Stimulated activated CD8-positive, alpha-beta memory T cell treated with anti-CD3 and anti-CD28 coated beads, Interleukin-7, amount 100 ng/mL, for 1 hour (primary cell): ENCODE results near the gene ELMO2.

Source experiments
- DNase-seq, 2 donors: peaks; one replicate each; pipeline ENCODE4 v3.0.0-alpha.2; 2020; ENCODE audit warnings: low read depth in 2 of 2

The ELMO2 gene, protein sequence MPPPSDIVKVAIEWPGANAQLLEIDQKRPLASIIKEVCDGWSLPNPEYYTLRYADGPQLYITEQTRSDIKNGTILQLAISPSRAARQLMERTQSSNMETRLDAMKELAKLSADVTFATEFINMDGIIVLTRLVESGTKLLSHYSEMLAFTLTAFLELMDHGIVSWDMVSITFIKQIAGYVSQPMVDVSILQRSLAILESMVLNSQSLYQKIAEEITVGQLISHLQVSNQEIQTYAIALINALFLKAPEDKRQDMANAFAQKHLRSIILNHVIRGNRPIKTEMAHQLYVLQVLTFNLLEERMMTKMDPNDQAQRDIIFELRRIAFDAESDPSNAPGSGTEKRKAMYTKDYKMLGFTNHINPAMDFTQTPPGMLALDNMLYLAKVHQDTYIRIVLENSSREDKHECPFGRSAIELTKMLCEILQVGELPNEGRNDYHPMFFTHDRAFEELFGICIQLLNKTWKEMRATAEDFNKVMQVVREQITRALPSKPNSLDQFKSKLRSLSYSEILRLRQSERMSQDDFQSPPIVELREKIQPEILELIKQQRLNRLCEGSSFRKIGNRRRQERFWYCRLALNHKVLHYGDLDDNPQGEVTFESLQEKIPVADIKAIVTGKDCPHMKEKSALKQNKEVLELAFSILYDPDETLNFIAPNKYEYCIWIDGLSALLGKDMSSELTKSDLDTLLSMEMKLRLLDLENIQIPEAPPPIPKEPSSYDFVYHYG

GRCh38 chr20:46406200-46406985 is at the start of gene ELMO2:
TSS of gene ELMO2 (minus strand) at chr20:46406615. CDS start at chr20:46394482, 12,133 bp downstream.
- DNase-seq: peak; percentile 88 to 90

- DNase-seq: no peak
Observed at GRCh38 chr20:46455729-46456128, 49.3 kb upstream of the ELMO2 start.

DNA sequence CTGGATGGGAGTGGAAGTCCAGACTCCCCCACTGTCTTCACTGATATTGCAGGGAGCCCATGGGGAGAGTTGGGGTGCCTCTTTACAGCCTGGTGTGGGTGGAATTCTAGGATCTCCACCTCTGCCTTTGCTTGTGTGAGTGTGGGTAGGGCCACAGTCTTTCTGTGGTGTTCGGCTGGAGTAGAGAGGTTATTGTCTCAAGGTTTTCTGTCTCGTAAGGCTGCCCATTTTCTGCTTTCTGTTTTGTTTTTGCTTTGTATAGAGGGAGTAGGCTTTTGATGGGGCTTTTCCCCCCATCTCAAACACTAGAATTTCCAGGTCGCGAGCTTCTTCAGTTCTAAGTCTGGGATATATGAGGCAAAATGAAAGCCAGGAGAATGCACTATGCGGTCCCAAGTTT is 40.4 kb upstream of the ELMO2 start:
- no peak for DNase-seq

- no peak for DNase-seq
Observed at GRCh38 chr20:46439837-46440236, 33.4 kb upstream of the ELMO2 start.

GRCh38 chr20:46438156-46438750 is 31.8 kb upstream of the ELMO2 start:
- DNase-seq: no peak

DNA sequence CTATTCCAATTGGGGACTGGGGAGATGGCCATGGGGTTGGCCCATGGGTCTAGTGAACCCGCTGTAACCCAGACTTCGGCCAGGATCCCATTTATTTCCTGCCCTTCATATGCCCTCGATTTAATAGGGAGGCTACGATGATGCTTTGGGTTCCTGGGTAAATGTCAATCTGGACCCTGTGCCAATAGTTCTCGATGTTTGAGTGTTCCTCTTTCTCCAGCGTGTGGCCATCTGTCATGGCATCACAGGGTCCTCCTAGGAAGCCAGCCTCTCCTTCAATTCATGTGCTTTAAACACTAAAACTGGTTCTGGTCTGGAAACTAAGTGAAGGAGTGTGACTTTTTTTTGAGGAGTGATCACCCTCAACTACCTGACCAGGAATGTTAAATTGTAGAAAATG is 28.7 kb upstream of the ELMO2 start:
- DNase-seq: no peak

DNA sequence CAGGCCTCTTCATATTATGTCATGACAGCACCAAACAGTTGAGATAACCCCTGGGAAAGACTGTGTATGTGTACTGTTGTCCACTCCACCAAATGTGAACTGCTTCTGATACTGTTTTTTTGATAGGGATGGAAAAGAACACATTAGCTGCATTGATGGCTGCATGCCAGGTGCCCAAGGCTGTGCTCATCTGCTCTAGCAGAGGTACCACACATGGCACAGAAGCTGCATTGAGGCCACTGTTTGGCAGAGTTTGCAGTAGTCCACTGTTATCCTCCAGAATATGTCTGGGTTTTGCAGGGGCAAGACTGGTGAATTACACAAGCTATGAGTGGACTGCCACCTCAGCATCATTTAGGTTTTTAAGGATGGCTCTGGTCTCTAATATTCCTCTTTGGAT is 28.2 kb upstream of the ELMO2 start:
- DNase-seq: no peak

GRCh38 chr20:46433051-46433450 is 26.6 kb upstream of the ELMO2 start:
- DNase-seq: no peak

DNA sequence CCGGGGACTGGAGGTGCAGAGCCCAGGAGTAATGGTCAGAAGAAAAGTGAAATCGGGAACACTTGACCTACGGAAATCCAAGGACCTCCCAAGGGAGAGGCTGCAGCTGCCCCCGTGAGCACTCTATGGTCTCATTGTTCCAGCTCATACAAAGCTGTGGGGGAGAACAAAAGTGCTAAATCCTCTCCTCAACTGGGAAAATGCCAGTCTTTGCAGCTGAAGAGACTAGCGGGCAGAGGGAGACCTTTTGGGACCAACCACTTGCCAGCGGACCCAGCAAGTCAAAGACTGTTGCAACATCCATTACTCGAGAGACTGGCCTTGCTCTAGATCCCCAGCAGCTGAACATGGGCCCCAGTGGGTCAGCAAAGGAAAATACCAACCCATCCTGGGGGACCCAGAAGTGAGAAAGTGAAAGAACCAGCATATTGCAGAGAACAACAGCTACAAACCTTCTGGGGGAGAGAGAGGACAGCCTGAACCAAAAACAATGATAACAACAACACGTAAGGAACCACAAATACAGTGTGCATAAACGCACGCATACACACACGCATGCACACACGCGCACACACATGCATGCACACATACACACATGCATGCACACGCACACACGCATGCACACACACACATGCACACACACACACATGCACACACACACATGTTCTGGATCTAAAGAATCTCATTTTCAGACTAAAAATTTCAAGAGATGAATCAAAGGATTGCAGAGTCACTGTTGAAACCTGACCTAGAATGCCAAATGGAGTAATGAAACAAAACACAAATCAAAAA is 24.7 kb upstream of the ELMO2 start:
- DNase-seq: no peak

DNA sequence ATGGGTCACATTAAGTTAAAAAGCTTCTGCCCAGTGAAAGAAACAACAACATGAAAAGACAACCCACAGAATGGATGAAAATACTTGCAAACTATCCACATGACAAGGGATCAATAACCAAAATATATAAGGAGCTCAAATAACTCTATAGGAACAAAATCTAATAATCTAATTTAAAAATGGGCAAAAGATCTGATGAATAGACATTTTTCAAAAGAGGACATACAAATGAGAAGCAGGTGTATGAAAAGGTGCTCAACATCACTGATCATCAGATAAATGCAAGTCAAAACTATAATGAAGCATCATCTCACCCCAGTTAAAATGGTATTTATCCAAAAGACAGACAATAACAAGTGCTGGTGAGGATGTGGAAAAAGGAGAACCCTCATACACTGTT is 21.0 kb upstream of the ELMO2 start:
- DNase-seq: no peak

- no peak for DNase-seq
Observed at GRCh38 chr20:46423882-46424482, 17.6 kb upstream of the ELMO2 start.

DNA sequence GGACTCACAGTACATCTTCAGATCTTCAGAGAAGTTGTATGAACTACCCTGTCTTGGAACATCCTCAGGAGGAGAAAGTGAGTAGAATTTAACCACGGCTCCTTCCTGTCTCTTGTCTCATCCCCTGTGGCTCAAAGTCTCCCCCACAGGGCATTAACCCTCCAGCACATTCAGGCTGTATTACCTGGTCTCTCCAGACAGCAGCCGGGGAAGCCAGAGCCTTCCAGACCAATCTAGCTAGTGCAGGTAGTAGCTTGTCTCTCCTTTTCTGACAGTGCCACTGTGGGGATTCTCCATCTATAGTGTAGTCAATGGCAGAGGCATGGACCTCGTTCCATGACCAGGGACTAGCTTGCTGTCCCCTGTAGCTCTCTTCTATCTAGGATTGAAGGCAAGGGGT is 16.9 kb upstream of the ELMO2 start:
- no peak for DNase-seq

GRCh38 chr20:46420878-46421277 is 14.5 kb upstream of the ELMO2 start:
- DNase-seq: no peak

DNA sequence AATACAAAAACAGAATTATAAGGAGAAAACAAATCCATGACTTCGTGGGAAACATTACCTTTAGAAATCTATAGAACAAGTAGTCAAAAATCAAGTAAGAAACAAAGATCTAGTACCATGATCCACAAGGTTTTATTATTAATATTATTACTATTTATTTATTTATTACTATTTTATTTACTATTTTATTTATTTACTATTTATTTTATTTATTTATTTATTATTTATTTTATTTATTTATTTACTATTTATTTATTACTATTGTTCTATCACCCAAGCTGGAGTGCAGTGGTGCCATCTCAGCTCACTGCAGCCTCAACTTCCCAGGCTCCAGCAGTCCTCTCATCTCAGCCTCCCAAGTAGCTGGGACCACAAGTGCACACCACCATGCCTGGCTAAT is 13.5 kb upstream of the ELMO2 start:
- no peak for DNase-seq

DNA sequence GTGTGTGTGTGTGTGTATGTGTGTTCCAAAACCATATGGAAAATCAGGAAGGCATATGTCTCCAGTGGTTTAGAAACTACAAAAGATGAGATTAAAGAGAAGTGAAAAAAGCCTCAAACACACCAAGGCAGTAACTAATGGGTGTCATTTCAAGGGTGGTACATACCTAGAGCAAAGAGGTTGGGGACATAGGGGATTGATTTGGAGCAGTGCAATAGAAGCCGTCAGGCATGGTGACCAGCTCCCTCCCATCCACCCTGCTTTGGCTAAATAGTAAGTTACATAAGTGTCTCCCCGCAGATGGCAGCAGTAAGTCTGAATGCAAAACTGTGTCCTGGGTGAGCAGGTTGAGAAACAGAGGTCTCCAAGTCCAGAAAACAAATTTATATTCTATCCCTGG is 10.4 kb upstream of the ELMO2 start:
- no peak for DNase-seq

- DNase-seq: no peak
Observed at GRCh38 chr20:46416421-46416820, 10.0 kb upstream of the ELMO2 start.

- DNase-seq: no peak
Observed at GRCh38 chr20:46415773-46416172, 9.4 kb upstream of the ELMO2 start.

DNA sequence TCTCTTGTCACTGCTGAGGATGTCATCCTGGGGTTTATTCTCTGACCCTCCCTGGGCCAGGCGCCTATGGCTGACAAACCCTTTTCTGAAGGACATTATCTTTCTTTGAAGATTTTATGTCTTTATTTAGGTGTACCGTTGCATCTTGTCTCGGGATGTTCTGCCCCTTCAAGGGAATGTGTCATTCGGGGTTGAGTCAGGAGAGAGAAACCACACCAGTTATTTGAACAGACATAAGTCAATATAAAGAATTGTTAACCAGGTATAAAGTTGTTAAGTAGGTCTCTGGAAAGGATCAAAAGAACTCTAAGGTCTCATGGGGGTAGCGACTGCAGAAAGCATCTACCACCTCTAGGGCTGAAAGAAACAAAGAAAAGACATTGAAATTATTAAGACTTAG is 8.2 kb upstream of the ELMO2 start:
- no peak for DNase-seq

DNA sequence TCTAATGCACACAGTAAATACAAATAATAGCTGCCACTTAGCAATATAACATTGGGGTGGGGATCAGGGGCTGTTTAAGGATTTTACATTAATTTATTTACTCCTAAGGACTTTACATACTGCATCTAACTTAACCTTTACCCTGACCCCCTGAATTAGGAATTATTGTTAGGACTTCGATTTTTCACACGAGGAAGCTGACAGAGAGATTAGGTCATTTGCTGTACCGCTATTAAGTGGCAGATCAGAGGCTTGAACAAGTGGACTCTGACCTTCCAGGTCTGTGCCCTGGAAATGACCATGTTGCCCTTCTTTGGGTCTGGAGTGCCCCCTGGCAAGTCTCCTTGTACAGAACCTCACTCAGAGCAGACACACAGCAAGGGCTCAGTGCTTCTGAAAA is 5.2 kb upstream of the ELMO2 start:
- no peak for DNase-seq

- DNase-seq: no peak
Observed at GRCh38 chr20:46408281-46408731, 1.9 kb upstream of the ELMO2 start.

- no peak for DNase-seq
Observed at GRCh38 chr20:46407671-46407996, 1.2 kb upstream of the ELMO2 start.
